Coronary artery (tissue), 2 donors: Measurements from ENCODE around the gene AKR1A1.
A peak's percentile ranks its signal among the peaks of the same experiment; 100 is the strongest.
"Not testable (repeated sequence)": the region's sequence is repeated elsewhere in the genome, so short reads cannot be mapped to it uniquely, and the experiment has no call there.

Experiments used
- DNase-seq: peaks from one replicate; pipeline ENCODE4 v3.0.0-alpha.2; 2017; ENCODE audit warnings: low spot score
- H3K27ac ChIP-seq, 2 donors: fragments of 200-600 bp; sonication (generic); one replicate each; pipeline ENCODE4 v1.5.1; 2016 to 2019
- H3K4me3 ChIP-seq: fragments of 200-600 bp; sonication (generic); 2 replicates; pipeline ENCODE4 v1.5.1; 2016; ENCODE audit warnings: mild to moderate bottlenecking, moderate library complexity
- CTCF ChIP-seq: fragments of 200-600 bp; sonication (generic); IDR thresholded peaks from one replicate; pipeline ENCODE4 v1.5.1; 2019; ENCODE audit warnings: antibody characterized with exemption

Gene AKR1A1

DNA sequence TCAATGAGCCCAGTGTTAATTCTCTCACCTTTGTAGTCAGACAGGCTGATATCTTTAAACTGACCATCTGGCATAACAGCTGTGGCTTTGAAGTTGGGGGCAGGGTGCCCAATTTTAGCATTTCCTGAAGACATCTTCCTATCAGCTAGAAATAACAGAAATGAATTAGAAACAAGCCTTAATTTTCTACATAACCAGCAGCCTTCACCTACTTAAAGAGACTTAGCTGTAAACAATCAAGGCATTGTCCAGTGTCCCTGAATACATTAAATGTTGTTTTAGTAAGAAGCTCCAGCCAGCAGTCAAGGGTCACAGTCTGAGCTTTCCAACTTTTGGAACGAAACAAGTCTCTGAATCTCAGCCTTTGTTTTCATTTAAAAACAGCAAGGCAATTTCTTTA, 31.7 kb upstream of the AKR1A1 start:
- Histone ChIP-seq H3K27ac (no peak overlapping the region), H3K4me3 (peak overlapping the region; percentile 94)

DNA sequence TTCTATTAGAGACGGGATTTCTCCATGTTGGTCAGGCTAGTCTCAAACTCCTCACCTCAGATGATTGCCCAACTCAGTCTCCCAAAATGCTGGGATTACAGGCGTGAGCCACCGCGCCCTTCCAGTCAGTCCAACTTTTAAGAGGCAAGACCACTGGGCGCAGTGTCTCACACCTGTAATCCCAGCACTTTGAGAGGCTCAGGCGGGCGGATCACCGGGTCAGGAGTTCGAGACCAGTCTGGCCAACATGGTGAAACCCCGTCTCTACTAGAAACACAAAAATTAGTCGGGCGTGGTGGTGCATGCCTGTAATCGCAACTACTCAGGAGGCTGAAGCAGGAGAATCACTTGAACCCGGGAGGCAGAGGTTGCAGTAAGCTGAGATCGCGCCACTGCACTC, 30.9 kb upstream of the AKR1A1 start:
- not testable (repeated sequence) for H3K27ac ChIP-seq, DNase-seq
- H3K4me3 ChIP-seq, result peak overlapping the region; percentile 94

More for the DNA sequence above, 31.7 kb upstream of the AKR1A1 start:
- no peak for TF ChIP-seq CTCF
- DNase-seq, result no peak

DNA sequence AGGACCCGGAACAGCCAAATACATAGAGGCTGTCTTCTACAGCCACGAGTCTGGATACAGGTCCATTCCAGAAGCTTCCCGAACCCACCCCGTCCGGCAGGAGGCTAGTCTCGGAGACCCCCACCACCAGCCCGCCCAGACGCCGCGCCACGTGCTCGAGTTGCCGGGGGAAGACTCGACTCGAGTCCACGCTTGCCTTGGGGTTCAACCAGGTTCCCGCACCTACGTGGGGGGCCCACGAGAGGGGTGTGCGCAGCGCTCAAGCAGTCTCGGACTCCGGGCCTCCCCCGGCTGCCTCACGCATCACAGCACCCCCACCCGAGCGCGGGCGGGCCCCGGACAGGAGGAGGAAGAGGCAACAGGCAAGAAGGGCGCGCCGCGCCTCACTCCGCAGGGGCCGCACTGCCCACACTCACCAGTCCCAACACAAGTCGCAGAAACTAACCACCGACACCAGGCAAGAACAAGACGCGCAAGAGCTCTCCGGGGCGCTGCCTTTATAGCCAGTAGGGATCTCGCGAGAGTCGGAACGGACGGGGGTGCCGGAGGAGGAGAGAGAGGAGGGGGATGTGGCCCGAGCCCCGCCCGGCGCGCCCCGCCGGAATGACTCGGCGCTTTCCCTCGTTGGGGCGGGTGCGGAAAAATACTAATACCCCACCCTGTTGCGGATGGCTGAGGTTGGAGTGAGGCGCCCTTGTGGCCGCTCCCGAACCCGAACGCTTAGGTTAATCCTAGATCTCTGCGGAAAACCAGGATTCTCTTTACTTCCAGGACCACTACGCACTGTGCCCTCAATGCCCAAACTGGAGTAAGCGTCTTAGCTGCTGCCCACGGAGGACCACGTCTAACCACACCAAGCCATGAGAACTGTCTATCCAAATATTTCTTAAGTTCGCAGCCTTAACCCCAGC, 29.0 kb upstream of the AKR1A1 start, which contains the start of gene PRDX1:
Gene PRDX1, minus strand, starts transcription at position 472 of the 911 bp plus-strand sequence. CDS start 2,841 bp downstream, outside the sequence.
- no peak for TF ChIP-seq CTCF
- Histone ChIP-seq H3K4me3 (peak within 1 kb of the TSS; percentile 94), H3K27ac (peak within 1 kb of the TSS; percentile 81 to 95)
- DNase-seq, result peak; percentile 99

- Histone ChIP-seq H3K27ac (peak overlapping the region; percentile 81 to 95), H3K4me3 (peak overlapping the region; percentile 94)
- no peak for TF ChIP-seq CTCF
- no peak for DNase-seq
Measured at GRCh38 chr1:45522324-45523104, 28.1 kb upstream of the AKR1A1 start.

GRCh38 chr1:45523516-45523915, 27.1 kb upstream of the AKR1A1 start:
- H3K27ac ChIP-seq, DNase-seq, H3K4me3 ChIP-seq: not testable (repeated sequence)

DNA sequence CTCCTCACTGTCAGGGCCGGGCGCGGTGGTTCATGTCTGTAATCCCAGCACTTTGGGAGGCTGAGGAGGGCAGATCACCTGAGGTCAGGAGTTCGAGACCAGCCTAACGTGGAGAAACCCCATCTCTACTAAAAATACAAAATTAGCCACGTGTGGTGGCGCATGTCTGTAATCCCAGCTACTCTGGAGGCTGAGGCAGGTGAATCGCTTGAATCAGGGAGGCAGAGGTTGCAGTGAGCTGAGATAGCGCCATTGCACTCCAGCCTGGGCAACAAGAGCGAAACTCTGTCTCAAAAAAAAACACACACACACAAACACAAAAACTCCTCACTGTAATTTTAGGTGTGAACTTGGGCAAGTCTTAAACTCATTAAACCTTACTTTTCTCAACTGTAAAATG, 26.7 kb upstream of the AKR1A1 start:
- not testable (repeated sequence) for H3K27ac ChIP-seq, H3K4me3 ChIP-seq, DNase-seq

- no peak for DNase-seq
- no peak overlapping the region for H3K27ac ChIP-seq
- H3K4me3 ChIP-seq, result no peak overlapping the region
- no peak for TF ChIP-seq CTCF
Measured at GRCh38 chr1:45526135-45526644, 24.4 kb upstream of the AKR1A1 start.

- DNase-seq, result no peak
- H3K4me3 ChIP-seq, result no peak overlapping the region
- TF ChIP-seq CTCF, result no peak
- H3K27ac ChIP-seq, result no peak overlapping the region
Measured at GRCh38 chr1:45530632-45531135, 19.9 kb upstream of the AKR1A1 start.
